ENCODE data around the gene VPS8.

DNA sequence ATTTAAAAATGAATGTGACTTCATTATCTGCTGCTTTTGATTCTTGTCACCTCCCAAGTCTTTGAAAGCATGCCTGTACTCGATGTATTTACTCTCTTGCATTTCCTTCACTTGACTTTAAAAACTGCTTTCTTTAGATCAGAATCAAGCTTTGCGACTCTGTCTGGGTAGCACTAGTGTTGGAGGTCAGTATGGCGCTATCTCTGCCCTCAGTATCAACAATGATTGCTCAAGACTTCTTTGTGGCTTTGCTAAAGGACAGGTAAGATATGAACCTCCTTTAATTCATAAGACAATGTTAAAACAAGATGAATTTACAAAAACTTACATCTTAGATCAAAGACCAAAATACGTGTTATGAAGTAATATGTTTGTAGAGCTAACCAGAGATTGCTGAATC, 37.0 kb downstream of the VPS8 start:
- TF ChIP-seq CTCF (IDR thresholded peaks at IDR 0.05) = no peak
- TF ChIP-seq POLR2A (IDR thresholded peaks at IDR 0.05) = no peak
